ENCODE results near the gene UGT1A8.

- TF ChIP-seq CTCF (IDR thresholded peaks at IDR 0.05; ENCODE audit: insufficient read depth, low read length) (no peak), REST (IDR thresholded peaks at IDR 0.05; ENCODE audit: insufficient replicate concordance, low read depth) (no peak)
Observed at GRCh38 chr2:233816771-233817170, 199.3 kb downstream of the UGT1A8 start.

Measured in HL-60 (cell line).